A549 treated with AZD9567 at 1 μM for 4 hours (cell line): ENCODE data around the gene MLNR. TPM values are rescaled to one million over a fixed set of nuclear protein-coding genes. Genes with fewer than 3 reads are reported as not detected.

Experiments used
- total RNA-seq: library from RNA; stranded (reverse); fragments of 200-300 nt; extraction: Qiagen RNA extraction; gene quantifications from 5 replicates; pipeline ENCODE4 v1.2.3, GENCODE V29; 2022; ENCODE audit not compliant: insufficient read depth

Gene MLNR
- total RNA-seq = 0.52 to 2.3 TPM (median 0.84 TPM) in 5 replicates

GRCh38 chr13:49220036-49220855 lies at the start of gene MLNR:
Gene MLNR (plus strand): TSS chr13:49220338. CDS start chr13:49220338, 0 bp downstream.

GRCh38 chr13:49247643-49248621 lies 27.8 kb downstream of the MLNR start, which contains the start of gene CDADC1:
Gene CDADC1 (plus strand): TSS chr13:49247925. CDS start chr13:49248038, 113 bp downstream.

Other genes with a start within 250 kb of the MLNR start
- 15.4 to 26.2 TPM (median 23.9 TPM) in 5 replicates for gene FNDC3A, start 244.4 kb upstream of the MLNR start, total RNA-seq
- gene CDADC1, start 27.6 kb downstream of the MLNR start, total RNA-seq = 3.8 to 9.3 TPM (median 8.0 TPM) in 5 replicates
- 1.3 to 1.8 TPM (median 1.8 TPM) in 5 replicates for gene CAB39L, start 223.7 kb downstream of the MLNR start, total RNA-seq
- 1.1 to 2.3 TPM (median 2.0 TPM) in 5 replicates for gene SETDB2, start 223.9 kb downstream of the MLNR start, total RNA-seq